Measurements from ENCODE around the gene CDK5RAP1. TPM values are rescaled to one million over a fixed set of nuclear protein-coding genes. Genes with fewer than 3 reads are reported as not detected.

CDK5RAP1 gene
- total and polyA plus RNA-seq, 9 of the 15 experiments (the other 6 are each of a cell fraction or from before 2014, with no cell fraction given): 41.6 to 127 (median 58.3) TPM

- TF ChIP-seq GTF3C2 (IDR thresholded peaks at IDR 0.05; ENCODE audit: borderline replicate concordance, extremely low read depth, insufficient read length) (no peak), HDGF (IDR thresholded peaks at IDR 0.05) (no peak), MIER1 (IDR thresholded peaks at IDR 0.05; ENCODE audit: low read depth) (peak; percentile 73; the same call in 1 of the 2 replicates), SMARCC2 (IDR thresholded peaks at IDR 0.05; ENCODE audit: low read depth) (no peak), HNRNPL (IDR thresholded peaks at IDR 0.05; ENCODE audit: low read depth, low read length) (no peak), ZBTB43 (CRISPR knock-in tag; IDR thresholded peaks at IDR 0.05) (no peak), NUFIP1 (IDR thresholded peaks at IDR 0.05; ENCODE audit: partially characterized antibody) (no peak), ZBTB9 (CRISPR knock-in tag; IDR thresholded peaks at IDR 0.05) (peak; percentile 97), ATF3 (IDR thresholded peaks at IDR 0.05) (no peak), ATF3 (CRISPR knock-in tag; conservative IDR thresholded peaks at IDR 0.05) (peak; percentile 76; the same call in 1 of the 2 replicates), ARID1B (IDR thresholded peaks at IDR 0.05) (peak; percentile 28; the same call in 1 of the 2 replicates), CAMTA2 (CRISPR knock-in tag; conservative IDR thresholded peaks at IDR 0.05) (no peak), ZNF764 (CRISPR knock-in tag; IDR thresholded peaks at IDR 0.05; ENCODE audit: low read depth) (0 out of 2 replicates have a peak, but pooled peaks have one; percentile 20), MCM3 (IDR thresholded peaks at IDR 0.05) (no peak), ZNF511 (CRISPR knock-in tag; IDR thresholded peaks at IDR 0.05) (peak; percentile 29; the same call in 1 of the 2 replicates), NR3C1 (CRISPR knock-in tag; IDR thresholded peaks at IDR 0.05) (no peak), SAP30 (IDR thresholded peaks at IDR 0.05; ENCODE audit: borderline replicate concordance, insufficient read depth, low read depth, low read length, poor library complexity, severe bottlenecking) (peak; percentile 91), U2AF2 (optimal IDR thresholded peaks at IDR 0.05; ENCODE audit: low read depth, low read length) (no peak), CCNT2 (IDR thresholded peaks at IDR 0.05; ENCODE audit: borderline replicate concordance, extremely low read depth, insufficient read length, low read depth, low read length) (peak; percentile 17), NFATC3 (IDR thresholded peaks at IDR 0.05) (peak; percentile 89), MEF2A (IDR thresholded peaks at IDR 0.05; ENCODE audit: control insufficient read depth, low read depth, low read length) (0 out of 2 replicates have a peak, but pooled peaks have one; percentile 45)
These were observed at the start of gene CDK5RAP1 (continued) for GRCh38 chr20:33401184-33401920.
